CD4-positive, alpha-beta T cell (primary cell): ENCODE measurements around the gene POU4F3. TPM values are rescaled to one million over a fixed set of nuclear protein-coding genes. Genes with fewer than 3 reads are reported as not detected.

ENCODE experiments used
- ATAC-seq: fragments of 200-7000 bp; cut with Tn5 transposase; one replicate; pipeline ENCODE4 v1.10.0; 2022; ENCODE audit warnings: mild to moderate bottlenecking; ENCODE audit not compliant: poor library complexity
- CTCF ChIA-PET: fragments of 350-600 bp; sonication (Branson Sonifier 250); formaldehyde crosslinking; loops from one replicate; lab custom pipeline; 2021; ENCODE audit warnings: antibody characterized with exemption, inconsistent platforms; lab: Charles Lee
- POLR2A ChIA-PET: fragments of 350-600 bp; sonication (Branson Sonifier 250); formaldehyde crosslinking; loops from one replicate; lab custom pipeline; 2021; ENCODE audit warnings: antibody characterized with exemption, inconsistent platforms; lab: Charles Lee
- DNase-seq, 14 experiments: peaks; one replicate each; pipeline ENCODE4 v3.0.0-alpha.2; 2013 to 2020; ENCODE audit warnings: mixed read lengths in 2 of 14
- H3K27ac ChIP-seq, 2 donors: one replicate each; pipeline versions ENCODE4 v1.5.1 to v1.7.0; 2013; ENCODE audit warnings: low read length in 2 of 2, low read depth in 1 of 2, mild to moderate bottlenecking in 1 of 2
- H3K27me3 ChIP-seq, 2 experiments: 1 replicate in 1 of 2; 2 replicates in 1 of 2; pipeline versions ENCODE4 v1.6.1 to v1.7.0; 2013; ENCODE audit warnings: low read length in 2 of 2, control low read depth in 1 of 2, mild to moderate bottlenecking in 1 of 2, moderate library complexity in 1 of 2; ENCODE audit not compliant: insufficient read depth in 2 of 2, control insufficient read depth in 1 of 2
- H3K36me3 ChIP-seq: one replicate; pipeline ENCODE4 v1.6.1; 2013; ENCODE audit warnings: low read length, control low read depth; ENCODE audit not compliant: insufficient read depth
- H3K4me1 ChIP-seq: one replicate; pipeline ENCODE4 v1.6.1; 2013; ENCODE audit warnings: low read length, control low read depth; ENCODE audit not compliant: insufficient read depth
- H3K4me3 ChIP-seq: one replicate; pipeline ENCODE4 v1.5.1; 2013; ENCODE audit warnings: mild to moderate bottlenecking, low read length, moderate library complexity
- H3K9me3 ChIP-seq, 2 experiments: 1 replicate in 1 of 2; 2 replicates in 1 of 2; pipeline versions ENCODE4 v1.6.1 to v1.7.0; 2013; ENCODE audit warnings: low read length in 2 of 2, mild to moderate bottlenecking in 2 of 2, control low read depth in 1 of 2, moderate library complexity in 1 of 2; ENCODE audit not compliant: control insufficient read depth in 1 of 2, insufficient read depth in 1 of 2
- H3K27ac Mint-ChIP-seq: one replicate; pipeline ENCODE4 v1.8.0; 2020; ENCODE audit warnings: mixed read lengths
- H3K27me3 Mint-ChIP-seq: one replicate; pipeline ENCODE4 v1.8.0; 2021; ENCODE audit warnings: mixed read lengths
- H3K36me3 Mint-ChIP-seq: one replicate; pipeline ENCODE4 v1.8.0; 2021; ENCODE audit warnings: low read depth, mixed read lengths
- H3K4me1 Mint-ChIP-seq: one replicate; pipeline ENCODE4 v1.8.0; 2021; ENCODE audit warnings: low read depth, mixed read lengths
- H3K4me3 Mint-ChIP-seq: one replicate; pipeline ENCODE4 v1.8.0; 2020; ENCODE audit warnings: mild to moderate bottlenecking, mixed read lengths
- H3K9me3 Mint-ChIP-seq: one replicate; pipeline ENCODE4 v1.8.0; 2020; ENCODE audit warnings: mixed read lengths
- intact Hi-C, 2 experiments: fragments of 100-400 bp; cut with DNase I in 1 of 2; cut with micrococcal nuclease in 1 of 2; formaldehyde crosslinking; loops; one replicate each; pipeline versions ENCODE4 v1.15.1 to v1.9.0; 2023 to 2025; cut with DNase I, micrococcal nuclease
- total RNA-seq, 174 experiments: library from RNA in 2 of 174; stranded (reverse) in 2 of 174; gene quantifications; one replicate each; pipeline ENCODE4 v1.2.3 and lab custom pipeline; 2021 to 2026
- TF ChIP-seq, protein P1 (sequence below): fragments of 200-600 bp; IDR thresholded peaks from one replicate; pipeline ENCODE4 v1.8.0; 2022; ENCODE audit warnings: antibody characterized with exemption, mild to moderate bottlenecking

The POU4F3 gene
- total RNA-seq, 2 experiments from 2014 or later, result 0.17 to 0.22 TPM

- Histone ChIP-seq H3K9me3 (no peaks in the 10 kb centered on the region), H3K36me3 (no peaks in the 10 kb centered on the region), H3K27me3 (peaks cover 0 to 7% of the 10 kb centered on the region in 2 experiments), H3K4me1 (no peaks in the 10 kb centered on the region), H3K4me3 (no peak overlapping the region), H3K27ac (no peak overlapping the region)
- Mint-ChIP-seq H3K9me3 (no peaks in the 10 kb centered on the region), H3K27ac (no peak overlapping the region), H3K4me1 (no peaks in the 10 kb centered on the region), H3K4me3 (no peak overlapping the region), H3K36me3 (no peaks in the 10 kb centered on the region), H3K27me3 (peaks cover 7% of the 10 kb centered on the region)
- CTCF ChIA-PET, result no interaction called here
- POLR2A ChIA-PET, result no interaction called here
- ATAC-seq (no peak), DNase-seq (no peak)
- intact Hi-C loops, result no loop called here
- TF ChIP-seq, protein P1, sequence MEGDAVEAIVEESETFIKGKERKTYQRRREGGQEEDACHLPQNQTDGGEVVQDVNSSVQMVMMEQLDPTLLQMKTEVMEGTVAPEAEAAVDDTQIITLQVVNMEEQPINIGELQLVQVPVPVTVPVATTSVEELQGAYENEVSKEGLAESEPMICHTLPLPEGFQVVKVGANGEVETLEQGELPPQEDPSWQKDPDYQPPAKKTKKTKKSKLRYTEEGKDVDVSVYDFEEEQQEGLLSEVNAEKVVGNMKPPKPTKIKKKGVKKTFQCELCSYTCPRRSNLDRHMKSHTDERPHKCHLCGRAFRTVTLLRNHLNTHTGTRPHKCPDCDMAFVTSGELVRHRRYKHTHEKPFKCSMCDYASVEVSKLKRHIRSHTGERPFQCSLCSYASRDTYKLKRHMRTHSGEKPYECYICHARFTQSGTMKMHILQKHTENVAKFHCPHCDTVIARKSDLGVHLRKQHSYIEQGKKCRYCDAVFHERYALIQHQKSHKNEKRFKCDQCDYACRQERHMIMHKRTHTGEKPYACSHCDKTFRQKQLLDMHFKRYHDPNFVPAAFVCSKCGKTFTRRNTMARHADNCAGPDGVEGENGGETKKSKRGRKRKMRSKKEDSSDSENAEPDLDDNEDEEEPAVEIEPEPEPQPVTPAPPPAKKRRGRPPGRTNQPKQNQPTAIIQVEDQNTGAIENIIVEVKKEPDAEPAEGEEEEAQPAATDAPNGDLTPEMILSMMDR, result no peak
Measured at GRCh38 chr5:146388386-146388785, 49.7 kb downstream of the POU4F3 start.

DNA sequence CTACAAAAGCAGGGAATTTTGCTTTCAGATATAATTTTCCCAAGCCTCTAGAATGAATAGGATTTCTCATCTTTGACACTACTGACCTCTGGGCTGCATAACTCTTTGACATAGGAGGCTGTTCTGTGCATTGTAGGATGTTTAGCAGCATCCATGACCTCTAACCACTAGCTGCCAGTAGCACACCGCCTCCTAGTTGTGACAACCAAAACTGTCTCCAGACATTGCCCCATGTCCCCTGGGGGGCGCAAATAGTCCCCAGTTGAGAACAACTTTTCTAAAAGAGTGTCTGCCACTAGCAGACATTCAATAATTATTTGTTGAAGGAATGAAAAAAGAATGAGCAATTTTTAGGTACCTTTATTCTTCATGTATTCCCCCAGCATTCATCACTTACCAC, 51.8 kb downstream of the POU4F3 start:
- no peaks in the 10 kb centered on the region for H3K4me1 ChIP-seq
- intact Hi-C loops, result no loop called here

More for the DNA sequence above, 51.8 kb downstream of the POU4F3 start:
- H3K9me3 Mint-ChIP-seq, result no peaks in the 10 kb centered on the region
- POLR2A ChIA-PET, result no interaction called here
- H3K4me3 ChIP-seq, result no peak overlapping the region
- no peak overlapping the region for H3K4me3 Mint-ChIP-seq
- H3K27ac Mint-ChIP-seq, result no peak overlapping the region
- no peaks in the 10 kb centered on the region for H3K4me1 Mint-ChIP-seq
- H3K27me3 ChIP-seq, result peaks cover 3 to 7% of the 10 kb centered on the region in 2 experiments
- H3K36me3 ChIP-seq, result no peaks in the 10 kb centered on the region
- no peaks in the 10 kb centered on the region for H3K36me3 Mint-ChIP-seq
- H3K27me3 Mint-ChIP-seq, result peaks cover 19% of the 10 kb centered on the region
- no peak for ATAC-seq
- no peaks in the 10 kb centered on the region for H3K9me3 ChIP-seq
- no peak for DNase-seq
- TF ChIP-seq, protein P1, result no peak
- H3K27ac ChIP-seq, result no peak overlapping the region
- CTCF ChIA-PET, result no interaction called here

Other genes with a start within 250 kb of the POU4F3 start
- under 1 TPM in 1 of 2 experiments, not detected in 1; 0.56 TPM for gene PLAC8L1, start 233.3 kb upstream of the POU4F3 start, total RNA-seq
- gene LARS1, start 156.2 kb upstream of the POU4F3 start, total RNA-seq, result 10 to 100 TPM; 35.3 to 35.7 TPM
- 10 to 100 TPM; 29.7 to 33.2 TPM for gene RBM27, start 135.2 kb upstream of the POU4F3 start, total RNA-seq
- 10 to 100 TPM; 88.0 to 88.7 TPM for gene TCERG1, start 108.5 kb downstream of the POU4F3 start, total RNA-seq
- not detected for gene GPR151, start 177.4 kb downstream of the POU4F3 start, total RNA-seq